Cardiac muscle cell (in vitro differentiated cells and primary cell): Measurements from ENCODE around the gene FNTB. TPM values are rescaled to one million over a fixed set of nuclear protein-coding genes. Genes with fewer than 3 reads are reported as not detected.
"Not testable (repeated sequence)": the region's sequence is repeated elsewhere in the genome, so short reads cannot be mapped to it uniquely, and the experiment has no call there.

Experiments
- DNase-seq, 2 donors: peaks; one replicate each; pipeline versions ENCODE4 v3.0.0 to v3.0.0-alpha.2; 2010 to 2017; ENCODE audit warnings: low read depth in 1 of 2, low spot score in 1 of 2
- H3K27ac ChIP-seq: fragments of 200-600 bp; sonication (generic); 2 replicates; pipeline ENCODE4 v1.5.1; 2016
- H3K27me3 ChIP-seq: fragments of 200-600 bp; sonication (generic); 2 replicates; pipeline ENCODE4 v1.6.0; 2016; ENCODE audit warnings: control low read depth
- H3K36me3 ChIP-seq: fragments of 200-600 bp; sonication (generic); 2 replicates; pipeline ENCODE4 v1.5.1; 2016; ENCODE audit warnings: control low read depth
- H3K4me1 ChIP-seq: fragments of 200-600 bp; sonication (generic); 2 replicates; pipeline ENCODE4 v1.8.1; 2017; ENCODE audit warnings: low read depth, mild to moderate bottlenecking, mixed run types
- H3K4me3 ChIP-seq: fragments of 200-600 bp; sonication (generic); 2 replicates; pipeline ENCODE4 v1.5.1; 2016; ENCODE audit warnings: mild to moderate bottlenecking
- H3K9me3 ChIP-seq: fragments of 200-600 bp; sonication (generic); 2 replicates; pipeline ENCODE4 v1.5.1; 2017; ENCODE audit warnings: low read depth, mild to moderate bottlenecking, control low read depth
- polyA plus RNA-seq: library from polyadenylated mRNA; unstranded; fragments of >200 nt; fragmentation: Nextera tagmentation; extraction: Ambion mirVana; gene quantifications from 2 replicates; pipeline ENCODE4 v1.2.1, GENCODE V29; 2016
- total RNA-seq: library from RNA; depleted of rRNA; stranded (reverse); fragments of >200 nt; gene quantifications from 2 replicates; pipeline ENCODE4 v1.2.3, GENCODE V29; 2016
- TF ChIP-seq, protein P1 (sequence below): IDR thresholded peaks from 2 replicates; pipeline ENCODE4 v1.5.1; 2012; ENCODE audit warnings: low read depth, mild to moderate bottlenecking, low read length

Gene FNTB
- total and polyA plus RNA-seq, 2 experiments from 2014 or later: 34.9 to 42.0 TPM

DNA sequence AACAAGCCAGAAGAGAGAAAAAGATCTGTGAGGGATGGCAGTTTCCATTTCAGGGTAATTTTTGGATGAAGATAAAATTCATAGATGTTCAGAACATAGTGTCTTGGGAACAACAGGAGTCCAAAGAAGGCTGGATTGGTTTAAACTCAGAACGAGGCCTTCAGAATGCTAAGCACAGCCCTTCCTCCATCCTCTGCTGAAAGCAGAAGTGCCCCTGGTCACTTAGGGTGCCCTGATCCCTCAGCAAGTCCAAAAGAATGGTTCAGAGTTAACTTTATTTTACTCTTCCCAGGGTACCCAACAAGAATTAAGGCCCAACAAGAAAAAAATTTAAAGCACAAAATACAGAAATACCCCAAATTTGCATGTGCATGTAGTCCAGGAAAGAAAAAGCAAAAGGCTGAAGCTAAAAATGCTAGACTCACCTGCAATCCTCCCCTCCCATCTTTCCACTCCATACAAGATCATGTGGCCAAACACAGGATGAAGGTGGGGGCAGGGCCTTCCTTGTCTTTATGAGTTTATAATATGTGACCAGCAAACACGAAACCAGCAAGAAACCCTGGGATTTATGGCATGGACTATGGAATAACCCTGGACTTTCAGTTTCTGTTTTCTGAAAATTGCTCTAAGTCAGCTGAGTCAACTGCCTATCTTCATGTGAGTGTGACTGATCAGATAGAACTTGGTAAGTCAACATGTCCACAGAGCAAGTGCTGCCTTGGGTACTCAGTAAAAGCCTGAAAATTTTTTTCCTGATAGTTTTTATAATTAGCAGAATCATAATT, 94.5 kb downstream of the FNTB start:
- no peak for DNase-seq
- Histone ChIP-seq H3K4me1 (peaks cover 17% of the 10 kb centered on the region), H3K9me3 (no peaks in the 10 kb centered on the region), H3K27ac (no peak overlapping the region), H3K4me3 (no peak overlapping the region), H3K27me3 (no peaks in the 10 kb centered on the region), H3K36me3 (peaks cover 6% of the 10 kb centered on the region)
- TF ChIP-seq, protein P1, sequence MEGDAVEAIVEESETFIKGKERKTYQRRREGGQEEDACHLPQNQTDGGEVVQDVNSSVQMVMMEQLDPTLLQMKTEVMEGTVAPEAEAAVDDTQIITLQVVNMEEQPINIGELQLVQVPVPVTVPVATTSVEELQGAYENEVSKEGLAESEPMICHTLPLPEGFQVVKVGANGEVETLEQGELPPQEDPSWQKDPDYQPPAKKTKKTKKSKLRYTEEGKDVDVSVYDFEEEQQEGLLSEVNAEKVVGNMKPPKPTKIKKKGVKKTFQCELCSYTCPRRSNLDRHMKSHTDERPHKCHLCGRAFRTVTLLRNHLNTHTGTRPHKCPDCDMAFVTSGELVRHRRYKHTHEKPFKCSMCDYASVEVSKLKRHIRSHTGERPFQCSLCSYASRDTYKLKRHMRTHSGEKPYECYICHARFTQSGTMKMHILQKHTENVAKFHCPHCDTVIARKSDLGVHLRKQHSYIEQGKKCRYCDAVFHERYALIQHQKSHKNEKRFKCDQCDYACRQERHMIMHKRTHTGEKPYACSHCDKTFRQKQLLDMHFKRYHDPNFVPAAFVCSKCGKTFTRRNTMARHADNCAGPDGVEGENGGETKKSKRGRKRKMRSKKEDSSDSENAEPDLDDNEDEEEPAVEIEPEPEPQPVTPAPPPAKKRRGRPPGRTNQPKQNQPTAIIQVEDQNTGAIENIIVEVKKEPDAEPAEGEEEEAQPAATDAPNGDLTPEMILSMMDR: no peak

DNA sequence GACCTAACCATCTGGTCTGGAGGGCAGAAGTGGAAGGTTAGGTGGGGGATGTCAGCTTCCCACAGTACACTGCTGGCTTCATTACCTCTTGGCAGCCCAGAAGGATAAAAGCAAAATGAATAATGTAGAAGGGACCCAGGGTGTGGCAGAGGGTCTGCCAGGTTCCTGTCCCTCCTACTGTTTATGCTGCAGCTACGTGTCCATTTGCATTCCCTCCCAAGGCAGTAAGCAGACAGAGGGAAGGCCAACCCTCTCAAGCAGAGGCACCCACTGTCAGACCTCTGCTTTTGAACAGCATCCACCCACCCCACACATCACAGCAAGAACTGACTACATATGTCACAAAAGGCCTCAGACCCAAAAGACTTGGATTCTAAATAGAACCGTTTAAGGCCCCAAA, 96.2 kb downstream of the FNTB start:
- peaks cover 8% of the 10 kb centered on the region for H3K36me3 ChIP-seq
- DNase-seq: no peak

DNA sequence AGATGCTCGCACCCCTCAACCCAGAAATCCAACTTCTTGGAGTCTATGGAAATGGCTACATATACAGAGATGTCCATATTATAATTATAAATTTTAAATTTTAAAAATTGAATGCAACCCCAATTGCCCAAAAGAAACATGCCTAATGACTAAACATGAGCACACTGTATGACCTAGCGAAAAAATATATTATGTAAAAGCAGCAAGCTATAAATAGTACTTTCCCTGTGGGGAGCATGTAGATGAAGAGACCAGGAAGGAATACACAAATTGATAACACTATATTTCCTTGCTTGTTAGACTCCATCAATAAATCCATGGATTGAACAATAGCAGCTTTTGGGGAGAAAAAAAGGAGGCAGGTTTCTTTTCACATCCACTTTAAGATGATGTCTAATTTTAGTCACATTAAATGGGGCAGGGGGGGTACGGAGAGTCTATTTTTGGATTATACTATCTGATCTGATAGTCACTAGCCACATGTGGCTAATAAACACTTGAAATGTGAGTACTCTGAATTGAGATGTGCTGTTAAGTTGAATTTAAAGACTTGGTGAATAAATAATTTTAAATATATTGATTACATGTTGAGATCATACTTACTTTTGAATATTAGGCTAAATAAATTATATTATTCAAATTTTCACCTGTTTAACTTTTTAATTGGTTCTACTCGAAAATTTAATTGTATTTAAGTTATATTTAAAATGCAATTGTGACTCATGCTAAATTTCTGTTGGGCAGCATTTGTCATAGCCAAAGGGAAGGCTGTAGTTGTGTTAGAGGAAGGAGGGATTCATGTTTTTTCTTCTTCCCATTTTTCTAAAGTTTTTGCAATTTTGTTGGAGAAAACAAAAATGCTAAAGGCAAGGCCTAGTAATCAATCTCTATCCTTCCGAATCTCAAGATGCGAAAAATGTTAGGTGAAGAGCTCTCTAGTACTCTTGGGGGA, 98.1 kb downstream of the FNTB start:
- no peak for DNase-seq
- Histone ChIP-seq H3K9me3 (no peaks in the 10 kb centered on the region), H3K4me1 (peaks cover 17% of the 10 kb centered on the region), H3K27ac (peak overlapping the region; percentile 59), H3K4me3 (no peak overlapping the region), H3K36me3 (peaks cover 12% of the 10 kb centered on the region), H3K27me3 (no peaks in the 10 kb centered on the region)
- TF ChIP-seq, protein P1: no peak

More for the DNA sequence above, 96.2 kb downstream of the FNTB start:
- peak overlapping the region; percentile 18 for H3K27ac ChIP-seq
- no peaks in the 10 kb centered on the region for H3K9me3 ChIP-seq
- no peak overlapping the region for H3K4me3 ChIP-seq
- H3K27me3 ChIP-seq: no peaks in the 10 kb centered on the region
- peaks cover 17% of the 10 kb centered on the region for H3K4me1 ChIP-seq
- TF ChIP-seq, protein P1: no peak

DNA sequence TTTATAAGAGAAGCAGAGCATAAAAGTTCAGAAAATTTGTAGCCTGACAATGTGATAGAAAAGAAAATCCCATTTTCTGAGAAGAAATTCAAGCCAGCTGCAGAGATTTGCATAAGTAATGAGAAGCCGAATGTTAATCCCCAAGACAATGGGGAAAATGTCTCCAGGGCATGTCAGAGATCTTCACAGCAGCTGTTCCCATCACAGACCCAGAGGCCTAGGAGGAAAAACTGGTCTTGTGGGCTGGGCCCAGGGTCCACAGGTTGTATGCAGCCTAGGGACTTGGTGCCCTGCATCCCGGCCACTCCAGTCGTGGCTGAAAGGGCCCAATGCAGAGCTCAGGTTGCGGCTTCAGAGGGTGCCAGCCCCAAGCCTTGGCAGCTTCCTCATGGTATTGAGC, 100.0 kb downstream of the FNTB start:
- not testable (repeated sequence) for H3K9me3 ChIP-seq, H3K27ac ChIP-seq, H3K4me3 ChIP-seq, H3K27me3 ChIP-seq, DNase-seq
- Histone ChIP-seq H3K4me1 (peaks cover 17% of the 10 kb centered on the region), H3K36me3 (peaks cover 24% of the 10 kb centered on the region)

DNA sequence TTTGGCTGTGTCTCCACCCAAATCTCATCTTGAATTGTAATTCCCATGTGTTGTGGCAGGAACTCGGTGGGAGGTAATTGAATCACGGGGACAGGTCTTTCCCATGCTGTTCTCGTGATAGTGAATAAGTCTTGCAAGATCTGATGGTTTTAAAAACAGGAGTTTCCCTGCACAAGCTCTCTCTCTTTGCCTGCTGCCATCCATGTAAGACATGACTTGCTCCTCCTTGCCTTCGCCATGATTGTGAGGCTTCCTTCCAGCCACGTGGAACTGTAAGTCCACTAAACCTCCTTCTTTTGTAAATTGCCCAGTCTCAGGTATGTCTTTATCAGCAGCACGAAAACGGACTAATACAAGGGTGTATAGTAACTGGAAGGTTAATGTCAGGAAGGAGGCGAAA, 101.1 kb downstream of the FNTB start:
- H3K4me3 ChIP-seq, H3K27ac ChIP-seq, H3K9me3 ChIP-seq, DNase-seq, H3K27me3 ChIP-seq: not testable (repeated sequence)
- H3K4me1 ChIP-seq: peaks cover 17% of the 10 kb centered on the region
- peaks cover 35% of the 10 kb centered on the region for H3K36me3 ChIP-seq

DNA sequence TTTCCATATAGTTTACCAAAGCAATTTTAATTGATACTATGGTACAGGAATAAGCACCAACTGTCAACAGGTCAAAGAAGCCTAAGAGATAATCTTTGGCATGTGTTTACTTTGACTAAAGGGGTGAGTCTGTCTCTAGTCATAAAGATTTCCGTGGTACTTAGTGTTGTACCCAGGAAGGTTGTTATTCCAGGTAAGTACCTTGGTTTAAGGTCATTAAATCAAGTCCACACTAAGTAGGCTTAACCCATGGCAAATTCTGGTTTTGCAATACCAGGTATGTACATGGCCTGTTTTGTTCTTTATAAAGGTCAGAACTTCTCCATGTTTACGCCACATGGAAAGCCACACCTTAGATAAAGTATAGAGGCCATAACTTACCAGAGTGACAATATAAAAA, 105.7 kb downstream of the FNTB start:
- Histone ChIP-seq H3K4me3 (no peak overlapping the region), H3K36me3 (peaks cover 35% of the 10 kb centered on the region), H3K27me3 (no peaks in the 10 kb centered on the region), H3K9me3 (no peaks in the 10 kb centered on the region), H3K27ac (no peak overlapping the region), H3K4me1 (peaks cover 12% of the 10 kb centered on the region)
- TF ChIP-seq, protein P1: no peak
- DNase-seq: no peak
